ENCODE data around the gene MDFI. TPM values are rescaled to one million over a fixed set of nuclear protein-coding genes. Genes with fewer than 3 reads are reported as not detected.

The MDFI gene
- total and polyA plus RNA-seq, 11 donors, result 0.35 to 9.3 (median 2.2) TPM

- peak in 1 of 5 donors; percentile 20 for DNase-seq
- no peak for ATAC-seq
- Histone ChIP-seq H3K36me3 (no peaks in the 10 kb centered on the region), H3K9me3 (no peaks in the 10 kb centered on the region), H3K4me1 (peaks cover 0 to 9% (median under 1%) of the 10 kb centered on the region in 12 donors), H3K27me3 (no peaks in the 10 kb centered on the region), H3K4me3 (no peak overlapping the region), H3K27ac (no peak overlapping the region)
- WGBS, 4 donors, result 74 to 86% (median 80%) methylated on average over 11 of the region's 11 CpGs
- no peak for TF ChIP-seq POLR2A (IDR thresholded peaks at IDR 0.05)
- intact Hi-C loops (cut with DNase I), result no loop called here
Observed at GRCh38 chr6:41651246-41651961, 13.1 kb downstream of the MDFI start.

- no peaks in the 10 kb centered on the region for H3K9me3 ChIP-seq
- H3K4me1 ChIP-seq, result peaks cover 0 to 13% (median 2%) of the 10 kb centered on the region in 12 donors
- TF ChIP-seq POLR2A (IDR thresholded peaks at IDR 0.05) (no peak), CTCF (IDR thresholded peaks at IDR 0.05) (no peak)
- no peaks in the 10 kb centered on the region for H3K36me3 ChIP-seq
- no peak overlapping the region for H3K27ac ChIP-seq
- DNase-seq, result no peak
- 86 to 91% (median 89%) methylated on average over 14 of the region's 14 CpGs for WGBS, 4 donors
- no peak overlapping the region for H3K4me3 ChIP-seq
- intact Hi-C loops (cut with DNase I), result no loop called here
- ATAC-seq, result no peak
- no peaks in the 10 kb centered on the region for H3K27me3 ChIP-seq
Observed at GRCh38 chr6:41651962-41652657, 13.8 kb downstream of the MDFI start.

GRCh38 chr6:41652866-41653652 lies 14.8 kb downstream of the MDFI start:
- H3K27ac ChIP-seq, result no peak overlapping the region
- intact Hi-C loops (cut with DNase I), result no loop called here
- no peak overlapping the region for H3K4me3 ChIP-seq
- DNase-seq (peak in 1 of 5 donors; percentile 54), ATAC-seq (no peak)
- TF ChIP-seq POLR2A (IDR thresholded peaks at IDR 0.05) (no peak), CTCF (IDR thresholded peaks at IDR 0.05) (no peak)
- WGBS, 4 donors, result 88 to 93% (median 91%) methylated on average over 28 to 32 of the region's 32 CpGs
- H3K27me3 ChIP-seq, result no peaks in the 10 kb centered on the region
- no peaks in the 10 kb centered on the region for H3K36me3 ChIP-seq
- no peaks in the 10 kb centered on the region for H3K9me3 ChIP-seq
- H3K4me1 ChIP-seq, result peaks cover 0 to 13% (median 2%) of the 10 kb centered on the region in 12 donors

GRCh38 chr6:41653691-41654090 lies 15.4 kb downstream of the MDFI start:
- no peaks in the 10 kb centered on the region for H3K27me3 ChIP-seq
- no peak for DNase-seq
- TF ChIP-seq CTCF (IDR thresholded peaks at IDR 0.05), result no peak
- TF ChIP-seq POLR2A (IDR thresholded peaks at IDR 0.05), result no peak
- H3K4me1 ChIP-seq, result peaks cover 0 to 13% (median 2%) of the 10 kb centered on the region in 12 donors
- ATAC-seq, result no peak
- H3K4me3 ChIP-seq, result no peak overlapping the region
- intact Hi-C loops (cut with DNase I), result no loop called here
- H3K36me3 ChIP-seq, result no peaks in the 10 kb centered on the region
- 81 to 91% (median 91%) methylated on average over 3 to 5 of the region's 5 CpGs for WGBS, 4 donors
- no peaks in the 10 kb centered on the region for H3K9me3 ChIP-seq
- H3K27ac ChIP-seq, result no peak overlapping the region
